GM10266 (cell line): Measurements from ENCODE around the gene PHKA1.

Experiments used
- DNase-seq: peaks from one replicate; pipeline ENCODE4 v3.0.0; 2012; ENCODE audit errors: extremely low spot score
- TF ChIP-seq, protein P1 (sequence below): IDR thresholded peaks from 2 replicates; pipeline ENCODE4 v1.5.1; 2012; ENCODE audit warnings: mild to moderate bottlenecking, low read depth; ENCODE audit not compliant: control insufficient read depth, insufficient read depth; ENCODE audit errors: missing control alignments

The PHKA1 gene

DNA sequence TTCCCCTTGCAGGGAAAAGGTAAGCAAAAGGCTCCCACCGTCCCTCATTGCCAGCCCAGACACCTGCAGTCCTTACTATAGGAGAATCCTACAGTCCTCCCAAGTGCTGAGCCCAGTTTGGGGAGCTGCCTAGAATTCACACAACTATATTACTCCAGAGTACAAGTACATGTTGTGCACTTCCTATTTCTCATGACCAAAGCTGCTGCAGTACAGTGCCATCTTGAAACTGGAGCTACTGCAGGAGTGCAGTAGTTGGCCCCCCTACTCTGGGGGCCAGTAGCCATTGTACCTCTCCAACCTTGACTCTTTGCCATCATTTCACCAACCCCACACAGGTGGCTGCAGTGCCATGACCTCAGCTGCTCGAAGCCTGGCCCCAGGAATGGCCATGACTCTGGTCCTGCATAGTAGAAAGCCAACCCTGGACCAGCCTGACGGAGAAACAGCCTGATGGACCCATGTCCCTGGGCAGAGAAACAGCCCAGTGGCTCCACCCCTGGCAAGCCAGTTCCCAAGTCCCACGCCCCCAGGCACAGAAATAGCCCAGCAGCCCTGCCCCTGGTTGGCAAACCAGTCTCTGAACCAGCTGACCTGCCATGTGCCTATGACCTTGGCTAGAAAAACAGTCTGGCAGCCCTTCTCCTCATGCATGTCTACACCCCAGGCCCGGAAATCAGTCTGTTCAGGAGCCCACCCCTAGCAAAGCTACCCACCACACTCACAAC lies 51.9 kb downstream of the PHKA1 start:
- TF ChIP-seq, protein P1, sequence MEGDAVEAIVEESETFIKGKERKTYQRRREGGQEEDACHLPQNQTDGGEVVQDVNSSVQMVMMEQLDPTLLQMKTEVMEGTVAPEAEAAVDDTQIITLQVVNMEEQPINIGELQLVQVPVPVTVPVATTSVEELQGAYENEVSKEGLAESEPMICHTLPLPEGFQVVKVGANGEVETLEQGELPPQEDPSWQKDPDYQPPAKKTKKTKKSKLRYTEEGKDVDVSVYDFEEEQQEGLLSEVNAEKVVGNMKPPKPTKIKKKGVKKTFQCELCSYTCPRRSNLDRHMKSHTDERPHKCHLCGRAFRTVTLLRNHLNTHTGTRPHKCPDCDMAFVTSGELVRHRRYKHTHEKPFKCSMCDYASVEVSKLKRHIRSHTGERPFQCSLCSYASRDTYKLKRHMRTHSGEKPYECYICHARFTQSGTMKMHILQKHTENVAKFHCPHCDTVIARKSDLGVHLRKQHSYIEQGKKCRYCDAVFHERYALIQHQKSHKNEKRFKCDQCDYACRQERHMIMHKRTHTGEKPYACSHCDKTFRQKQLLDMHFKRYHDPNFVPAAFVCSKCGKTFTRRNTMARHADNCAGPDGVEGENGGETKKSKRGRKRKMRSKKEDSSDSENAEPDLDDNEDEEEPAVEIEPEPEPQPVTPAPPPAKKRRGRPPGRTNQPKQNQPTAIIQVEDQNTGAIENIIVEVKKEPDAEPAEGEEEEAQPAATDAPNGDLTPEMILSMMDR, result no peak

DNA sequence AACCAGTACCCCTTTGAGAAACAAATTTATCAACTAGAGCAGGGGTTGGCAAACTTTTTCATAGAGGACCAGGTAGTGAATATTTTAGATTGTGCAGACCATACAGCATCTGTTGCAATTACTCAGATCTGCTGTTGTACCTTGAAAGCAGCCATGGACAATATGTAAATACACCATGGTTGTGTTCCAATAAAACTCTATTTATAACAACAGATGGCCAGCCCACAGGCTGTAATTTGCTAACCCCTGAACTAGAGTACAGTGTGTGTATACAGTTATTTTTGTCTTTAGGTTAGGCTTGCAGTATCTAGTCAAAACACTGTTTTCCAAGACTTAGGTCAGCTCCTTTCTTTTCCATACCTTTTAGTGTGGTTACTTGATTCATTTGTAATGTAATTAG lies 54.4 kb downstream of the PHKA1 start:
- DNase-seq, result no peak
- TF ChIP-seq, protein P1, result no peak

More for the DNA sequence above, 51.9 kb downstream of the PHKA1 start:
- no peak for DNase-seq

DNA sequence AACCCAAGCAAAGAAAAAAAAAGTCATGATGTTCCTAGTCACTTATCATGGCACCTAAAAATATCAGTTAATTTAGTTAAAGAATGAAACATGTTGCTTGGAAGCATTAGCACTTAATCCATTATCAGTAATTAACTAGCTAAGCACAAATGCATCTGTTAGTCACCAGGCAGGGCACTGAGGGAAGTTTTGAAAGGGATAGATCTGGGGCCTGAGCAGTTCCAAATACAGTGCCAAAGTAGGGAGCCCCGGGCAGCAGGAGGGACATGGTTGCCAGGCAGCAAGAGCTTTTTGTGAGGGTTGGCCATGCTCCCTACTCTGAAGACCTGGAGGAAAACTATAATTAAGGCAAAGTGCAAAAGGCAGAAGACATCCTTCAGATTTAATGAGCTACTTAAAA lies 62.0 kb downstream of the PHKA1 start:
- TF ChIP-seq, protein P1, result no peak
- no peak for DNase-seq

DNA sequence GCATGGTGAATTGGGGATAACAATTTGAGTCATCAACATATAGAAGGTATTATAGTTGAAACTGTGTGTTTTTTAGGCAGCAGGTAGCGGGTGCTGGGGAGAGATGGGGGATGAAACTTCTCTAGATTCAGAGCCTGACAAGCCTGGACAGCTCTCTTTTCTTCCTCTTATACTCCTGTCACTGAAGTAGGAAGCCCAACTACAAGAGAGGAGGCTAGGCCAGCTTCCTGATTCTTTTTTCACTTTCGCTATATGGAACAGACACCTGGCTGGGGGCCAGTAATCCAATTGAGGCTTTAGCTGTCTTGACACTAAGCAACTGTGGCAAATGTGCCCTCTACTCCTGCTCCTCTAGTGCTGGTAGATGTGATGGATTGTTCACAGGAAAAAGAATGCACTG lies 69.2 kb downstream of the PHKA1 start:
- TF ChIP-seq, protein P1, result no peak
- no peak for DNase-seq

DNA sequence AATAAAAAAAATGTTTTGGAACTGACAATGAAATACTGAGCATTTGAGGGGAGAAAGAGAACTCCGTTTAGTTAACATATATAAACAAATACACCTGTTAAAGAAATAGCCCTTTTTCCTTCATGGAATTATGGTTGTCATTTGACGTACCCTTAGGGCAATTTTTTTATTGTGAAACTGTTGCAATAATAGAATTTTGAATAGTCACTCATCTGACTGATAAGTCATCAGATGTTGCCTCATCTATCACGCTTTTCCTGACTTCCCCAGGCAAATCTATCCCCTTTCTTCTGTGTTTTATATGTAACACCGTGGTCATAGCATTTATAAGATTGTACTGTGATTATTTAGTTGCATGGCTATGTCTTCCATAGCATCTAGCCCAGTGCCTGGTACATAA lies 72.5 kb downstream of the PHKA1 start:
- DNase-seq, result no peak

DNA sequence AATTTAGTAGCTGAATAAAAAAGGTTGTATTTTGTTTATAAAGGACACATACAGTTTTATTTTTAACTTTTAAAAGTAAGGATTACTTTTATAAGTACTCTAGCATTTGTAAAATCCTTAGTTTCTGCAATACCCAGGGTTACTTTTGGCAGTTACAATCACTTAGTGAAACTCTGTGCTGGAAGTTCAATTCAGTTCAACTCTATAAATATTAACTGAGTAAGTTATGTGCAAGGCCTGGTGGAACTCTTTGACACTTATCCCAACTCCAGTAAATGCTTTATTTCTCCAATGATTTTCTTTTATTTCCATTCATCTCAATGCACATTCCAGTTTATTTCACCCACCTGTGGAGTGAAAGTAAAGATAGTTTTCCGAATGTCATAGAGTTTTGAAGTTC lies 78.2 kb downstream of the PHKA1 start:
- no peak for DNase-seq
- TF ChIP-seq, protein P1, result no peak

More for the DNA sequence above, 72.5 kb downstream of the PHKA1 start:
- TF ChIP-seq, protein P1, result no peak

DNA sequence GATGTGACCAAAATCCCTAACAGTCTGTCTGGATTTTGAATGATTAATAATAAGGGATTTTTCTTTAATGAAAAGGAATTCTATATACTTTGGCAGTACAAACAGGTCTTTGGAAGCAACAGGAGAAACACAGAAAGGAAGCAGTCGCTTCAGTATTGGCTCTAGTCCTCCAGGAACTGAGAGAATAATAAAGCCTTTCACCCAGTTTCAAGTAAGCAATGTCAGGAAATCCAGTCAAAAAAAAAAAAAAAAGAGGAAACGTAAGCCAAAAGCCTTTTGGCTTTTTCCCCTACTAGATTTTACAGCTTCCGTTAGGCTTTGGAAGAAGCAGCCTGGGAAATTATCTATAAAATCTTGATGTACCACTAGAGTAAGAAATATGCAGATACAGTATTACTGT lies 79.8 kb downstream of the PHKA1 start:
- TF ChIP-seq, protein P1, result no peak
- no peak for DNase-seq
